Peyer's patch (tissue), 4 donors: ENCODE results near the gene NFATC4.

ENCODE experiments used
- POLR2A ChIP-seq, 2 donors: fragments of 450-650 bp; IDR thresholded peaks; one replicate each; pipeline ENCODE4 v1.5.1; 2017; ENCODE audit warnings: antibody characterized with exemption in 2 of 2, mild to moderate bottlenecking in 2 of 2, moderate library complexity in 2 of 2
- TF ChIP-seq, protein P1 (sequence below), 6 experiments: fragments of 450-650 bp in 4 of 6; fragments of 200-600 bp in 2 of 6; sonication (generic) in 1 of 6; IDR thresholded peaks; one replicate each; pipeline ENCODE4 v1.5.1; 2017 to 2019; ENCODE audit warnings: antibody characterized with exemption in 6 of 6, mild to moderate bottlenecking in 3 of 6, moderate library complexity in 1 of 6

DNA sequence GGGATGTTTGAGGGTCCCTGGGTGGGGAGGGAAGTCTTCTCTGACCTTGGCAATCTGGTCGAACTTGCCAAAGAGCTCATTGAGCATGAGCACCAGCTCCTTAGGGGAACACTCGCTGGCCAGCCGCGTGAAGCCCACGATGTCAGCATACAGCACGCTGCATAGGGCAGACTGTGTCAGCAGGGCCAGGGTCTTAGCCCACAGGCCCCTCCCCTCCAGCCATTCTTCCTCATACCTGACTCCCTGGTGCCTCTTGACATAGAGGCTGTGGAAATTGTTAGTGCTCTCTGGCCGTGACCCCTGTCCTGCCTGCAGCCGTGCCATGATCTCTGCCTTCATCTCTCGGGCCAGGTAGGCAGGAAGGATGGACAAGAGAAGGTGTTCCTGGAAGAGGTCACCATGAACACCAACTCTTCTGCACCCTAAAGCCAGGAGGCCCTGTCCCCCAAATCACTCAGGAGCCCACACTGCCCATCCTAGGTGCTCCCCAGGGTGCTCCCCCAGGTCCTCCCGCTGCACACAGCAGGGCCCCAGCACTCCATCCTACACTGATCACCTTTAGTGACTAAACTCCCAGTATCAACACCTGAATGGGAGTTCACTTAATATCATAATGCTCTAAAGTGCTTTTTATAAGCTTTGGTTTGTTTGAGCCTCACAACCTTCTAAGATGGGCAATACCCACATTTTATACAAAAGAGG lies 36.9 kb upstream of the NFATC4 start:
- TF ChIP-seq POLR2A (IDR thresholded peaks at IDR 0.05): no peak
- TF ChIP-seq, protein P1, sequence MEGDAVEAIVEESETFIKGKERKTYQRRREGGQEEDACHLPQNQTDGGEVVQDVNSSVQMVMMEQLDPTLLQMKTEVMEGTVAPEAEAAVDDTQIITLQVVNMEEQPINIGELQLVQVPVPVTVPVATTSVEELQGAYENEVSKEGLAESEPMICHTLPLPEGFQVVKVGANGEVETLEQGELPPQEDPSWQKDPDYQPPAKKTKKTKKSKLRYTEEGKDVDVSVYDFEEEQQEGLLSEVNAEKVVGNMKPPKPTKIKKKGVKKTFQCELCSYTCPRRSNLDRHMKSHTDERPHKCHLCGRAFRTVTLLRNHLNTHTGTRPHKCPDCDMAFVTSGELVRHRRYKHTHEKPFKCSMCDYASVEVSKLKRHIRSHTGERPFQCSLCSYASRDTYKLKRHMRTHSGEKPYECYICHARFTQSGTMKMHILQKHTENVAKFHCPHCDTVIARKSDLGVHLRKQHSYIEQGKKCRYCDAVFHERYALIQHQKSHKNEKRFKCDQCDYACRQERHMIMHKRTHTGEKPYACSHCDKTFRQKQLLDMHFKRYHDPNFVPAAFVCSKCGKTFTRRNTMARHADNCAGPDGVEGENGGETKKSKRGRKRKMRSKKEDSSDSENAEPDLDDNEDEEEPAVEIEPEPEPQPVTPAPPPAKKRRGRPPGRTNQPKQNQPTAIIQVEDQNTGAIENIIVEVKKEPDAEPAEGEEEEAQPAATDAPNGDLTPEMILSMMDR (IDR thresholded peaks at IDR 0.05): no peak
